ENCODE data around the gene WWP2.

- TF ChIP-seq CTCF (IDR thresholded peaks at IDR 0.05): no peak
- no peak for TF ChIP-seq POLR2A (IDR thresholded peaks at IDR 0.05)
Observed at GRCh38 chr16:69886726-69887125, 124.6 kb downstream of the WWP2 start.

All from body of pancreas (tissue), 4 donors.